Erythroblast (primary cell): ENCODE measurements around the gene PHYHD1.

Source experiments
- GATA1 ChIP-seq: IDR thresholded peaks from 2 replicates; pipeline ENCODE4 v1.6.1; 2011; ENCODE audit warnings: low read depth, mild to moderate bottlenecking, control low read depth, low read length, moderate library complexity
- POLR2A ChIP-seq: IDR thresholded peaks from 2 replicates; pipeline ENCODE4 v1.6.1; 2011; ENCODE audit warnings: mild to moderate bottlenecking, low read length

GRCh38 chr9:128929560-128929959, 8.8 kb downstream of the PHYHD1 start:
- TF ChIP-seq POLR2A: no peak
- no peak for TF ChIP-seq GATA1
